ENCODE results near the gene IL1R2.

DNA sequence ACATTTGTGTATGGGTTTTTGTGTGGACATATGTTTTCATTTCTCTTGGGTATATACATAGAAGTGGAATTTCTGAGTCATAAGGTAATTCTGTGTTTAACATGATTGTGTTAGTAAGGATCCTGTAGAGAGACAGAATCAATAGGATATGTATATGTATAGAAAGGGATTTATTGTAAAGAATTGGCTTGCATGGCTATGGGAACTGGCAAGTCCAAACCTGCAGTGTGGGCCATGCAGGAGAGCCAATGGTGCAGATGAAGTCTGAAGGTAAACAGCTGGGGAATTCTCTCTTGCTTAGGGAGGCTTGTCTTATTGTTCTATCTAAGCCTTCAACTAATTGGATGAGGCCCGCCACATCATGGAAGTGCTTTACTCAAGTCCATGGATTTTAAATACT is 39.2 kb upstream of the IL1R2 start:
- TF ChIP-seq GATA2 (IDR thresholded peaks at IDR 0.05; ENCODE audit: low read depth, low read length) (no peak), GATA3 (IDR thresholded peaks at IDR 0.05; ENCODE audit: low read depth, low read length) (no peak)

Measured in SH-SY5Y (cell line).